Measurements from ENCODE around the gene TOR2A.
A peak's percentile ranks its signal among the peaks of the same experiment; 100 is the strongest.
"Not testable (repeated sequence)": the region's sequence is repeated elsewhere in the genome, so short reads cannot be mapped to it uniquely, and the experiment has no call there.

The TOR2A gene

GRCh38 chr9:127768698-127769097, 33.6 kb upstream of the TOR2A start:
- no peak for DNase-seq (ENCODE audit: low spot score)

- DNase-seq (ENCODE audit: low spot score) = no peak
These were observed 32.8 kb upstream of the TOR2A start for GRCh38 chr9:127767909-127768331.

GRCh38 chr9:127767410-127767809, 32.3 kb upstream of the TOR2A start:
- DNase-seq (ENCODE audit: low spot score) = no peak

GRCh38 chr9:127765418-127765817, 30.3 kb upstream of the TOR2A start:
- DNase-seq (ENCODE audit: low spot score) = no peak

GRCh38 chr9:127763918-127764384, 28.9 kb upstream of the TOR2A start:
- no peak for DNase-seq (ENCODE audit: low spot score)

GRCh38 chr9:127762111-127762676, 27.1 kb upstream of the TOR2A start:
- DNase-seq (ENCODE audit: low spot score) = no peak

- DNase-seq (ENCODE audit: low spot score) = no peak
These were observed 26.4 kb upstream of the TOR2A start for GRCh38 chr9:127761491-127761956.

GRCh38 chr9:127761061-127761460, 26.0 kb upstream of the TOR2A start:
- no peak for DNase-seq (ENCODE audit: low spot score)

- DNase-seq (ENCODE audit: low spot score) = no peak
These were observed 23.7 kb upstream of the TOR2A start for GRCh38 chr9:127758843-127759242.

- not testable (repeated sequence) for DNase-seq (ENCODE audit: low spot score)
These were observed 21.7 kb upstream of the TOR2A start for GRCh38 chr9:127756776-127757175.

- no peak for DNase-seq (ENCODE audit: low spot score)
These were observed 21.1 kb upstream of the TOR2A start for GRCh38 chr9:127756233-127756632.

- DNase-seq (ENCODE audit: low spot score) = peak; percentile 76
These were observed 20.3 kb upstream of the TOR2A start for GRCh38 chr9:127755061-127756060.

GRCh38 chr9:127754099-127755060, 19.3 kb upstream of the TOR2A start:
- peak; percentile 80 for DNase-seq (ENCODE audit: low spot score)

- no peak for DNase-seq (ENCODE audit: low spot score)
These were observed 18.5 kb upstream of the TOR2A start for GRCh38 chr9:127753622-127754021.

GRCh38 chr9:127753148-127753547, 18.1 kb upstream of the TOR2A start:
- peak; percentile 43 for DNase-seq (ENCODE audit: low spot score)

GRCh38 chr9:127751269-127752054, 16.4 kb upstream of the TOR2A start:
- DNase-seq (ENCODE audit: low spot score) = peak; percentile 75

- DNase-seq (ENCODE audit: low spot score) = no peak
These were observed 14.1 kb upstream of the TOR2A start for GRCh38 chr9:127749090-127749787.

GRCh38 chr9:127746959-127747569, 12.0 kb upstream of the TOR2A start:
- DNase-seq (ENCODE audit: low spot score) = no peak

GRCh38 chr9:127744398-127745110, 9.5 kb upstream of the TOR2A start:
- no peak for DNase-seq (ENCODE audit: low spot score)
